ENCODE data around the gene TMTC2. TPM values are rescaled to one million over a fixed set of nuclear protein-coding genes. Genes with fewer than 3 reads are reported as not detected.

The TMTC2 gene
- total RNA-seq, 1 donor from 2014 or later, result 3.6 TPM

DNA sequence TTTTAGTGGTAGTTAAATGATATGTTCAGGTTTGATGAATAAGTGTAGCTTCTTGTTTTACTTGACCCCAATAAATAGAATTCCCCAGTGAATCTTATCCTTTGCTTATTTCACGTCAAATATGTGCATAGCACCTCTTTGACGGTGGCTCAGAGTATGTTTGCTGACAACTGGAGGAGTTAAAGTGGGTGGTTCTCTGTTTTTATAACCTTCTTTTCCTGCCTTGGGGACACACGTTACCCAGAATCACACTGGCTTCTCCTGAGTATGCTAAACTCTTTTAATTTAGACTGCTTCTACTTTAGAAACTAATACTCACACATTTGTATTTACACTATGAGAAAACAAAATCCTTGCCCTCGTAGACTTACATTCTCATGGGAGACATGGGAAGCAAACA lies 62.3 kb downstream of the TMTC2 start:
- no peaks in the 10 kb centered on the region for H3K36me3 Mint-ChIP-seq (ENCODE audit: low read depth, unreplicated experiment)
- H3K4me3 Mint-ChIP-seq (ENCODE audit: unreplicated experiment), result no peak overlapping the region
- peaks cover 11% of the 10 kb centered on the region for H3K4me1 Mint-ChIP-seq (ENCODE audit: unreplicated experiment)
- no peaks in the 10 kb centered on the region for H3K27me3 Mint-ChIP-seq (ENCODE audit: unreplicated experiment)
- H3K27ac Mint-ChIP-seq (ENCODE audit: unreplicated experiment), result no peak overlapping the region
- no peaks in the 10 kb centered on the region for H3K9me3 Mint-ChIP-seq (ENCODE audit: unreplicated experiment)
- no peak for TF ChIP-seq CTCF (IDR thresholded peaks at IDR 0.05; ENCODE audit: unreplicated experiment)
- DNase-seq (ENCODE audit: low spot score), result no peak

DNA sequence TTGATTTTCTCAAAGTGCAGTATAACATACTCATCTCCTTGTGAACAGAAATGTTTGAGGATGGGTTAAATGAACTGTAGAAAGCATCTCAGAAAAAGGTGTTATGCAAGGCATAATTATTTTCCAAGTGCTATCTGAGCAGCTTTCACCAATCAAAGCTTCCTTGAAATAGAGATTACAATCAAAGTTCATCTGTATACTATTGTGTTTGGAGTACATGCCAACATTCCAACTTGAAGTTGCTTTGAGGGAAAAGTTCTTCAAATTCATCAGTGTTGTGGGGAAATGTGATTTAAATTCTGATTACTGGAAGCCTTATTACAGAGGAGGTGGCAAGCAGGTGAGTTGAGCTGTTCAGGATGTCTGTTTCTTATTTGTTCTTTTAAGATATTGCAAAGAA lies 68.2 kb downstream of the TMTC2 start:
- no peak for TF ChIP-seq CTCF (IDR thresholded peaks at IDR 0.05; ENCODE audit: unreplicated experiment)
- Mint-ChIP-seq H3K27ac (ENCODE audit: unreplicated experiment) (no peak overlapping the region), H3K4me1 (ENCODE audit: unreplicated experiment) (peaks cover 4% of the 10 kb centered on the region), H3K9me3 (ENCODE audit: unreplicated experiment) (no peaks in the 10 kb centered on the region), H3K4me3 (ENCODE audit: unreplicated experiment) (no peak overlapping the region), H3K27me3 (ENCODE audit: unreplicated experiment) (no peaks in the 10 kb centered on the region), H3K36me3 (ENCODE audit: low read depth, unreplicated experiment) (no peaks in the 10 kb centered on the region)
- DNase-seq (ENCODE audit: low spot score), result no peak

- no peak for DNase-seq (ENCODE audit: low spot score)
- Mint-ChIP-seq H3K27ac (ENCODE audit: unreplicated experiment) (no peak overlapping the region), H3K4me3 (ENCODE audit: unreplicated experiment) (no peak overlapping the region), H3K36me3 (ENCODE audit: low read depth, unreplicated experiment) (no peaks in the 10 kb centered on the region), H3K27me3 (ENCODE audit: unreplicated experiment) (no peaks in the 10 kb centered on the region), H3K4me1 (ENCODE audit: unreplicated experiment) (peaks cover 4% of the 10 kb centered on the region), H3K9me3 (ENCODE audit: unreplicated experiment) (no peaks in the 10 kb centered on the region)
- no peak for TF ChIP-seq CTCF (IDR thresholded peaks at IDR 0.05; ENCODE audit: unreplicated experiment)
Measured at GRCh38 chr12:82756303-82756702, 69.6 kb downstream of the TMTC2 start.

- no peak overlapping the region for H3K27ac Mint-ChIP-seq (ENCODE audit: unreplicated experiment)
- H3K4me1 Mint-ChIP-seq (ENCODE audit: unreplicated experiment), result peaks cover 4% of the 10 kb centered on the region
- no peaks in the 10 kb centered on the region for H3K27me3 Mint-ChIP-seq (ENCODE audit: unreplicated experiment)
- H3K36me3 Mint-ChIP-seq (ENCODE audit: low read depth, unreplicated experiment), result no peaks in the 10 kb centered on the region
- no peak for TF ChIP-seq CTCF (IDR thresholded peaks at IDR 0.05; ENCODE audit: unreplicated experiment)
- no peaks in the 10 kb centered on the region for H3K9me3 Mint-ChIP-seq (ENCODE audit: unreplicated experiment)
- DNase-seq (ENCODE audit: low spot score), result no peak
- no peak overlapping the region for H3K4me3 Mint-ChIP-seq (ENCODE audit: unreplicated experiment)
Measured at GRCh38 chr12:82757059-82757458, 70.4 kb downstream of the TMTC2 start.

GRCh38 chr12:82757656-82758055 lies 71.0 kb downstream of the TMTC2 start:
- no peaks in the 10 kb centered on the region for H3K36me3 Mint-ChIP-seq (ENCODE audit: low read depth, unreplicated experiment)
- H3K4me3 Mint-ChIP-seq (ENCODE audit: unreplicated experiment), result no peak overlapping the region
- no peaks in the 10 kb centered on the region for H3K27me3 Mint-ChIP-seq (ENCODE audit: unreplicated experiment)
- no peak for DNase-seq (ENCODE audit: low spot score)
- no peaks in the 10 kb centered on the region for H3K9me3 Mint-ChIP-seq (ENCODE audit: unreplicated experiment)
- TF ChIP-seq CTCF (IDR thresholded peaks at IDR 0.05; ENCODE audit: unreplicated experiment), result no peak
- no peak overlapping the region for H3K27ac Mint-ChIP-seq (ENCODE audit: unreplicated experiment)
- peaks cover 4% of the 10 kb centered on the region for H3K4me1 Mint-ChIP-seq (ENCODE audit: unreplicated experiment)
